GM19238 (cell line): ENCODE measurements around the gene NDUFAF3.
A peak's percentile ranks its signal among the peaks of the same experiment; 100 is the strongest.
"Not testable (repeated sequence)": the region's sequence is repeated elsewhere in the genome, so short reads cannot be mapped to it uniquely, and the experiment has no call there.

Experiments
- DNase-seq: peaks from one replicate; pipeline ENCODE4 v3.0.0; 2011; ENCODE audit warnings: low spot score; ENCODE audit not compliant: insufficient read length

Gene NDUFAF3

GRCh38 chr3:48999085-48999858 lies 22.6 kb upstream of the NDUFAF3 start:
- DNase-seq = no peak

- DNase-seq = no peak
Measured at GRCh38 chr3:49001155-49001554, 20.8 kb upstream of the NDUFAF3 start.

- DNase-seq = no peak
Measured at GRCh38 chr3:49004352-49005302, 17.3 kb upstream of the NDUFAF3 start.

- no peak for DNase-seq
Measured at GRCh38 chr3:49005303-49005680, 16.6 kb upstream of the NDUFAF3 start.

GRCh38 chr3:49005998-49006397 lies 15.9 kb upstream of the NDUFAF3 start:
- no peak for DNase-seq

GRCh38 chr3:49006408-49007067 lies 15.4 kb upstream of the NDUFAF3 start:
- no peak for DNase-seq

- peak; percentile 95 for DNase-seq
Measured at GRCh38 chr3:49007068-49007770, 14.7 kb upstream of the NDUFAF3 start, which contains the start of gene WDR6. WDR6 (plus strand) TSS chr3:49007391; CDS start chr3:49007432, 41 bp downstream.

- DNase-seq = peak; percentile 77
Measured at GRCh38 chr3:49007771-49008528, 14.0 kb upstream of the NDUFAF3 start.

GRCh38 chr3:49008627-49009026 lies 13.3 kb upstream of the NDUFAF3 start:
- DNase-seq = not testable (repeated sequence)

GRCh38 chr3:49009396-49009795 lies 12.5 kb upstream of the NDUFAF3 start:
- no peak for DNase-seq

GRCh38 chr3:49012441-49013017 lies 9.4 kb upstream of the NDUFAF3 start:
- DNase-seq = no peak

GRCh38 chr3:49013113-49013737 lies 8.7 kb upstream of the NDUFAF3 start:
- DNase-seq = no peak

GRCh38 chr3:49013738-49014660 lies 7.9 kb upstream of the NDUFAF3 start:
- DNase-seq = peak; percentile 44

GRCh38 chr3:49015072-49015471 lies 6.8 kb upstream of the NDUFAF3 start:
- DNase-seq = no peak

- no peak for DNase-seq
Measured at GRCh38 chr3:49015765-49016164, 6.2 kb upstream of the NDUFAF3 start.

- no peak for DNase-seq
Measured at GRCh38 chr3:49016414-49017228, 5.3 kb upstream of the NDUFAF3 start.

GRCh38 chr3:49017229-49017970 lies 4.5 kb upstream of the NDUFAF3 start:
- no peak for DNase-seq
